ENCODE data around the gene KCNQ5.

GRCh38 chr6:73078333-73078862 is 456.5 kb downstream of the KCNQ5 start:
- no peak for TF ChIP-seq CTCF (IDR thresholded peaks at IDR 0.05)
- TF ChIP-seq POLR2A (IDR thresholded peaks at IDR 0.05): no peak

All from thyroid gland (tissue), 4 donors.